ENCODE measurements around the gene PDS5B.

- TF ChIP-seq CTCF (IDR thresholded peaks at IDR 0.05): no peak
- no peak for TF ChIP-seq POLR2A (IDR thresholded peaks at IDR 0.05)
- TF ChIP-seq POLR2AphosphoS5 (IDR thresholded peaks at IDR 0.05): no peak
Measured at GRCh38 chr13:32723987-32724386, 137.7 kb downstream of the PDS5B start.

All from gastroesophageal sphincter (tissue), 3 donors.